ENCODE data around the gene FRMD4A. TPM values are rescaled to one million over a fixed set of nuclear protein-coding genes. Genes with fewer than 3 reads are reported as not detected.

The FRMD4A gene
- total and polyA plus RNA-seq, 2 of the 4 experiments (the other 2 are of a cell fraction): 30.3 to 68.8 TPM

- POLR2A ChIA-PET (ENCODE audit: unreplicated experiment): no interaction called here
Observed at GRCh38 chr10:13913897-13914296, 416.8 kb downstream of the FRMD4A start.

More at GRCh38 chr10:13913897-13914296, 416.8 kb downstream of the FRMD4A start:
- no peak for ATAC-seq (ENCODE audit: low read depth)
- TF ChIP-seq MXI1 (IDR thresholded peaks at IDR 0.05; ENCODE audit: borderline replicate concordance, low read depth, low read length): no peak
- TF ChIP-seq SMC3 (IDR thresholded peaks at IDR 0.05; ENCODE audit: low read depth, low read length): no peak
- TF ChIP-seq FOS (IDR thresholded peaks at IDR 0.05; ENCODE audit: low read depth, low read length): no peak
- no peak for TF ChIP-seq CEBPB (IDR thresholded peaks at IDR 0.05; ENCODE audit: low read depth, low read length)
- TF ChIP-seq CTCF (conservative IDR thresholded peaks at IDR 0.05; ENCODE audit: low read depth, low read length): no peak
- no peak for TF ChIP-seq MAFK (IDR thresholded peaks at IDR 0.05; ENCODE audit: low read depth, low read length)
- no peak for TF ChIP-seq BHLHE40 (IDR thresholded peaks at IDR 0.05; ENCODE audit: low read depth, low read length)
- TF ChIP-seq ELK1 (IDR thresholded peaks at IDR 0.05; ENCODE audit: borderline replicate concordance, low read depth, low read length): no peak
- no peak for TF ChIP-seq POLR2A (IDR thresholded peaks at IDR 0.05; ENCODE audit: low read depth, low read length)
- TF ChIP-seq MAZ (IDR thresholded peaks at IDR 0.05; ENCODE audit: borderline replicate concordance, low read depth, low read length): no peak
- no peak for TF ChIP-seq RAD21 (IDR thresholded peaks at IDR 0.05; ENCODE audit: low read length)
- no peak for TF ChIP-seq NFE2L2 (IDR thresholded peaks at IDR 0.05; ENCODE audit: low read depth, low read length)
- no peak for TF ChIP-seq RFX5 (IDR thresholded peaks at IDR 0.05; ENCODE audit: low read depth, low read length)
- TF ChIP-seq RCOR1 (IDR thresholded peaks at IDR 0.05; ENCODE audit: insufficient replicate concordance, low read length): no peak
- no peak for TF ChIP-seq CHD1 (IDR thresholded peaks at IDR 0.05; ENCODE audit: low read depth, low read length)
- TF ChIP-seq USF2 (IDR thresholded peaks at IDR 0.05; ENCODE audit: low read depth, low read length): no peak
- Histone ChIP-seq H3K79me1 (ENCODE audit: low read depth in 1 of 2, low read length in 2 of 2) (peaks cover 2 to 8% of the 10 kb centered on the region in 2 experiments; a peak in 1 of 4 replicates), H4K5ac (ENCODE audit: low read depth, low read length) (no peak overlapping the region), H3K9me1 (ENCODE audit: insufficient read depth, low read length) (peaks cover 3% of the 10 kb centered on the region; the same call in 1 of the 2 replicates), H4K8ac (ENCODE audit: low read depth in 2 of 2, low read length in 2 of 2) (no peak overlapping the region; a peak in 1 of 4 replicates), H3K36me3 (ENCODE audit: control insufficient read depth, insufficient read depth, low read length) (no peaks in the 10 kb centered on the region), H4K20me1 (ENCODE audit: insufficient read depth, low read length) (no peaks in the 10 kb centered on the region; the same call in 1 of the 2 replicates), H3K4me2 (ENCODE audit: low read depth, low read length) (no peak overlapping the region), H2AFZ (replicated peaks; ENCODE audit: low read length, poor library complexity) (no peak overlapping the region), H3K4me3 (ENCODE audit: insufficient read depth, low read depth, low read length) (no peak overlapping the region), H3K56ac (ENCODE audit: extremely low read depth, insufficient read depth, low read length) (no peak overlapping the region), H3K9me3 (ENCODE audit: control insufficient read depth, insufficient read depth, low read length) (0 out of 2 replicates have a peak, but pooled peaks cover 2% of the 10 kb centered on the region), H3K18ac (ENCODE audit: low read depth, low read length) (no peak overlapping the region), H2BK5ac (ENCODE audit: low read depth, low read length, poor library complexity, severe bottlenecking) (no peak overlapping the region), H3K23ac (ENCODE audit: low read depth, low read length) (no peak overlapping the region), H3K4me1 (ENCODE audit: control insufficient read depth, insufficient read depth, low read length) (peaks cover 9% of the 10 kb centered on the region), H2BK120ac (ENCODE audit: low read depth, low read length) (no peak overlapping the region), H3K27me3 (ENCODE audit: control insufficient read depth, insufficient read depth, low read length) (no peaks in the 10 kb centered on the region), H2AK5ac (ENCODE audit: low read depth, low read length) (no peak overlapping the region; the same call in 1 of the 2 replicates), H3K9ac (ENCODE audit: low read depth, low read length) (no peak overlapping the region), H3K4ac (ENCODE audit: low read depth, low read length) (no peak overlapping the region), H2BK20ac (ENCODE audit: low read depth, low read length) (no peak overlapping the region), H2AK9ac (replicated peaks; ENCODE audit: low read depth, low read length, poor library complexity) (peak overlapping the region; percentile 33), H2BK15ac (ENCODE audit: low read depth, low read length) (no peak overlapping the region), H4K91ac (ENCODE audit: insufficient read depth, low read depth, low read length) (no peak overlapping the region), H3K14ac (replicated peaks; ENCODE audit: low read depth, low read length) (no peak overlapping the region), H3K27ac (ENCODE audit: insufficient read depth, low read length) (no peak overlapping the region)
- BruUV-seq (replicated peaks): no TSS peak
- dilution Hi-C loops (cut with HindIII; ENCODE audit: low sequenced_read_pairs, unreplicated experiment): no loop called here
- in situ Hi-C loops (cut with MboI; ENCODE audit: low sequenced_read_pairs): no loop called here
- no CpG with 5 or more reads among the region's 5 CpGs for WGBS, 2 experiments (ENCODE audit: extremely low coverage in 2 of 2, insufficient read length in 1 of 2)
- intact Hi-C loops (cut with micrococcal nuclease): no loop called here
- no peak for DNase-seq
- CTCF ChIA-PET: no interaction called here

All from IMR-90 (cell line).